HepG2 (cell line): ENCODE measurements around the gene GLCE.

Experiments
- BRCA1 ChIP-seq: sonication (generic); formaldehyde crosslinking; IDR thresholded peaks from 2 replicates; pipeline ENCODE4 v1.4.0; 2020; ENCODE audit warnings: missing genetic modification reagents
- CEBPB ChIP-seq: IDR thresholded peaks from 2 replicates; pipeline ENCODE4 v1.6.1; 2011; ENCODE audit warnings: low read depth, low read length, improper control_type of control experiment, borderline replicate concordance
- GABPB1 ChIP-seq: IDR thresholded peaks from 2 replicates; pipeline ENCODE4 v1.6.1; 2016; ENCODE audit warnings: mild to moderate bottlenecking, missing genetic modification reagents, moderate library complexity, missing compliant biosample characterization
- NRL ChIP-seq: sonication (generic); formaldehyde crosslinking; IDR thresholded peaks from 2 replicates; pipeline ENCODE4 v1.5.0; 2020; ENCODE audit warnings: missing genetic modification reagents, mild to moderate bottlenecking, moderate library complexity, borderline replicate concordance
- TCF7L2 ChIP-seq: IDR thresholded peaks from 2 replicates; pipeline ENCODE4 v1.6.1; 2011; ENCODE audit warnings: mild to moderate bottlenecking, low read depth, low read length, moderate library complexity
- USF2 ChIP-seq, 2 experiments: sonication (generic) in 1 of 2; formaldehyde crosslinking in 1 of 2; IDR thresholded peaks; 2 replicates each; pipeline versions ENCODE4 v1.5.1 to v1.6.1; 2011 to 2020; ENCODE audit warnings: borderline replicate concordance in 1 of 2, low read depth in 1 of 2, low read length in 1 of 2, mild to moderate bottlenecking in 1 of 2, missing genetic modification reagents in 1 of 2, moderate library complexity in 1 of 2
- ZFP62 ChIP-seq: sonication (generic); formaldehyde crosslinking; IDR thresholded peaks from 2 replicates; pipeline ENCODE4 v1.4.0; 2020; ENCODE audit warnings: missing genetic modification reagents
- ZNF317 ChIP-seq: sonication (generic); formaldehyde crosslinking; IDR thresholded peaks from 2 replicates; pipeline ENCODE4 v1.5.0; 2020; ENCODE audit warnings: mild to moderate bottlenecking, missing genetic modification reagents

GRCh38 chr15:69131362-69132220 is 28.8 kb upstream of the GLCE start:
- TF ChIP-seq ZFP62 (CRISPR knock-in tag) (no peak), USF2 (IDR thresholded peaks at IDR 0.05; ENCODE audit: low read depth, low read length) (no peak), USF2 (CRISPR knock-in tag; IDR thresholded peaks at IDR 0.05; ENCODE audit: borderline replicate concordance) (no peak), ZNF317 (no peak), BRCA1 (CRISPR knock-in tag) (no peak), GABPB1 (CRISPR knock-in tag) (no peak), NRL (CRISPR knock-in tag) (no peak), TCF7L2 (no peak), CEBPB (no peak)
